GM23338 (cell line): ENCODE measurements around the gene KCNK16. TPM values are rescaled to one million over a fixed set of nuclear protein-coding genes. Genes with fewer than 3 reads are reported as not detected.
A peak's percentile ranks its signal among the peaks of the same experiment; 100 is the strongest.

Source experiments
- ATAC-seq: fragments of 200-7000 bp; cut with Tn5 transposase; 3 replicates; pipeline ENCODE4 v1.9.1; 2020
- DNase-seq: peaks from one replicate; pipeline ENCODE4 v3.0.0-alpha.2; 2015; ENCODE audit warnings: low spot score
- H2AFZ ChIP-seq: fragments of 200-600 bp; sonication (generic); 2 replicates; pipeline ENCODE4 v1.8.0; 2016; ENCODE audit warnings: antibody characterized with exemption, mild to moderate bottlenecking, moderate library complexity
- H3F3A ChIP-seq: fragments of 200-600 bp; sonication (generic); replicated peaks from 2 replicates; pipeline ENCODE4 v1.8.0; 2017; ENCODE audit warnings: antibody characterized with exemption, mixed run types, low read depth
- H3K27ac ChIP-seq: fragments of 200-600 bp; sonication (generic); 2 replicates; pipeline ENCODE4 v1.6.1; 2016; ENCODE audit warnings: low read depth
- H3K27me3 ChIP-seq: fragments of 200-600 bp; sonication (generic); 2 replicates; pipeline ENCODE4 v1.8.0; 2016; ENCODE audit warnings: mild to moderate bottlenecking, mixed run types, moderate library complexity; ENCODE audit not compliant: insufficient read depth
- H3K36me3 ChIP-seq: fragments of 200-600 bp; sonication (generic); 2 replicates; pipeline ENCODE4 v1.8.0; 2016; ENCODE audit warnings: mild to moderate bottlenecking; ENCODE audit not compliant: insufficient read depth
- H3K4me1 ChIP-seq: fragments of 200-600 bp; sonication (generic); 2 replicates; pipeline ENCODE4 v1.8.0; 2016; ENCODE audit warnings: mild to moderate bottlenecking, moderate library complexity; ENCODE audit not compliant: insufficient read depth
- H3K4me2 ChIP-seq: fragments of 200-600 bp; sonication (generic); 2 replicates; pipeline ENCODE4 v1.7.1; 2017; ENCODE audit warnings: mixed run types
- H3K4me3 ChIP-seq: fragments of 200-600 bp; sonication (generic); 2 replicates; pipeline ENCODE4 v1.6.1; 2016; ENCODE audit warnings: mixed run types
- H3K79me2 ChIP-seq: fragments of 200-600 bp; sonication (generic); replicated peaks from 2 replicates; pipeline ENCODE4 v1.8.0; 2017; ENCODE audit warnings: mild to moderate bottlenecking; ENCODE audit not compliant: insufficient read depth
- H3K9me2 ChIP-seq: fragments of 200-600 bp; sonication (generic); 2 replicates; pipeline ENCODE4 v1.8.0; 2017; ENCODE audit not compliant: insufficient read depth
- H4K20me1 ChIP-seq: fragments of 200-600 bp; sonication (generic); replicated peaks from 2 replicates; pipeline ENCODE4 v1.8.0; 2017; ENCODE audit warnings: mild to moderate bottlenecking; ENCODE audit not compliant: insufficient read depth
- H3K27ac Mint-ChIP-seq: 2 replicates; pipeline ENCODE4 v1.8.0; 2020; ENCODE audit warnings: inconsistent platforms, mild to moderate bottlenecking, moderate library complexity, mixed read lengths
- H3K27me3 Mint-ChIP-seq: 3 replicates; pipeline ENCODE4 v1.8.0; 2022; ENCODE audit warnings: low read depth, mild to moderate bottlenecking, moderate library complexity, mixed read lengths, inconsistent platforms; ENCODE audit not compliant: insufficient read depth, poor library complexity
- H3K36me3 Mint-ChIP-seq: 3 replicates; pipeline ENCODE4 v1.8.0; 2021; ENCODE audit warnings: low read depth, mild to moderate bottlenecking, inconsistent platforms, moderate library complexity, mixed read lengths
- H3K4me1 Mint-ChIP-seq: 3 replicates; pipeline ENCODE4 v1.8.0; 2020; ENCODE audit warnings: mild to moderate bottlenecking, inconsistent platforms, mixed read lengths
- H3K4me3 Mint-ChIP-seq: 3 replicates; pipeline ENCODE4 v1.8.0; 2021; ENCODE audit warnings: moderate library complexity, mild to moderate bottlenecking, inconsistent platforms, mixed read lengths
- H3K9me3 Mint-ChIP-seq: 3 replicates; pipeline ENCODE4 v1.8.0; 2020; ENCODE audit warnings: moderate library complexity, mild to moderate bottlenecking, inconsistent platforms, mixed read lengths
- EZH2 ChIP-seq: fragments of 200-600 bp; sonication (generic); IDR thresholded peaks from one replicate; pipeline ENCODE4 v1.8.0; 2017; ENCODE audit warnings: antibody characterized with exemption, mild to moderate bottlenecking, low read depth; ENCODE audit not compliant: unreplicated experiment
- EZH2phosphoT487 ChIP-seq: fragments of 200-600 bp; sonication (generic); IDR thresholded peaks from one replicate; pipeline ENCODE4 v1.8.1; 2018; ENCODE audit warnings: antibody characterized with exemption; ENCODE audit not compliant: unreplicated experiment
- JUNB ChIP-seq: IDR thresholded peaks from one replicate; pipeline ENCODE4 v1.6.1; 2016; ENCODE audit warnings: antibody characterized with exemption; ENCODE audit not compliant: unreplicated experiment
- NANOG ChIP-seq: IDR thresholded peaks from 2 replicates; pipeline ENCODE4 v1.6.1; 2016; ENCODE audit warnings: antibody characterized with exemption, borderline replicate concordance
- POLR2AphosphoS5 ChIP-seq: IDR thresholded peaks from 2 replicates; pipeline ENCODE4 v1.6.1; 2016; ENCODE audit warnings: antibody characterized with exemption, low read depth
- ZNF331 ChIP-seq: fragments of 250-450 bp; sonication (Bioruptor Pico); IDR thresholded peaks from 2 replicates; pipeline ENCODE4 v1.5.0; 2020; ENCODE audit warnings: low read depth, mild to moderate bottlenecking, moderate library complexity
- polyA plus RNA-seq: library from polyadenylated mRNA; unstranded; fragments of >200 nt; fragmentation: Nextera tagmentation; extraction: Ambion mirVana; gene quantifications from 2 replicates; pipeline ENCODE4 v1.2.1, GENCODE V29; 2016
- total RNA-seq: library from RNA; depleted of rRNA; stranded (reverse); fragments of >200 nt; shearing (Covaris generic); gene quantifications from 2 replicates; pipeline ENCODE4 v1.2.3, GENCODE V29; 2014
- TF ChIP-seq, protein P1 (sequence below): IDR thresholded peaks from one replicate; pipeline ENCODE4 v1.6.1; 2018; ENCODE audit warnings: antibody characterized with exemption; ENCODE audit not compliant: unreplicated experiment
- TF ChIP-seq, protein P2 (sequence below): IDR thresholded peaks from 2 replicates; pipeline ENCODE4 v1.6.1; 2016; ENCODE audit warnings: antibody characterized with exemption
- TF ChIP-seq, protein P3 (sequence below): fragments of 250-450 bp; sonication (Bioruptor Pico); IDR thresholded peaks from 2 replicates; pipeline ENCODE4 v1.5.0; 2020; ENCODE audit warnings: mild to moderate bottlenecking, moderate library complexity

The KCNK16 gene
- total and polyA plus RNA-seq, 2 experiments from 2014 or later: not detected

DNA sequence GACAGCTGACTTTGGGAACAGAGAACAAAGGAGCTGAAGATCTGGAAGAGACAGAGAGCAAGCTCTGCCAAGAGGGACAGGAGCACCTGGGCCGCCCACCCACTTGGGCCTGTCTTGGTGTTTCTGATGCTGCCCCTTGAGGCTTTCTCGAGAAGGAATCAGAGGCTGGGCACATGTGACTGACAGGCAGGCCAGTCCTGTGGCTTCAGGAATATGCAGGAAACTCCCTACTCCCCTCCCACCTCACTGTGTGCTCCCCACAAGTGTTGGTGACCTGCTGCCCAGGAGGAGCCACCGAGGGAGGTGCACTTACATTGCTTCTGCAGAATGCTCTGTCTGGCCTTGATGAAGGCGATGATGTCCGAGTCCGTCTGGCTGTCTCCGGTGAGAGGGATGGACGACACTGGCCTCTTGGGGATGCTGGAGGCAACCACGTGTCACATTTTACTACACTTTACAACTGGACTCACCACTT, 20.9 kb upstream of the KCNK16 start (continued):
- TF ChIP-seq, protein P1, sequence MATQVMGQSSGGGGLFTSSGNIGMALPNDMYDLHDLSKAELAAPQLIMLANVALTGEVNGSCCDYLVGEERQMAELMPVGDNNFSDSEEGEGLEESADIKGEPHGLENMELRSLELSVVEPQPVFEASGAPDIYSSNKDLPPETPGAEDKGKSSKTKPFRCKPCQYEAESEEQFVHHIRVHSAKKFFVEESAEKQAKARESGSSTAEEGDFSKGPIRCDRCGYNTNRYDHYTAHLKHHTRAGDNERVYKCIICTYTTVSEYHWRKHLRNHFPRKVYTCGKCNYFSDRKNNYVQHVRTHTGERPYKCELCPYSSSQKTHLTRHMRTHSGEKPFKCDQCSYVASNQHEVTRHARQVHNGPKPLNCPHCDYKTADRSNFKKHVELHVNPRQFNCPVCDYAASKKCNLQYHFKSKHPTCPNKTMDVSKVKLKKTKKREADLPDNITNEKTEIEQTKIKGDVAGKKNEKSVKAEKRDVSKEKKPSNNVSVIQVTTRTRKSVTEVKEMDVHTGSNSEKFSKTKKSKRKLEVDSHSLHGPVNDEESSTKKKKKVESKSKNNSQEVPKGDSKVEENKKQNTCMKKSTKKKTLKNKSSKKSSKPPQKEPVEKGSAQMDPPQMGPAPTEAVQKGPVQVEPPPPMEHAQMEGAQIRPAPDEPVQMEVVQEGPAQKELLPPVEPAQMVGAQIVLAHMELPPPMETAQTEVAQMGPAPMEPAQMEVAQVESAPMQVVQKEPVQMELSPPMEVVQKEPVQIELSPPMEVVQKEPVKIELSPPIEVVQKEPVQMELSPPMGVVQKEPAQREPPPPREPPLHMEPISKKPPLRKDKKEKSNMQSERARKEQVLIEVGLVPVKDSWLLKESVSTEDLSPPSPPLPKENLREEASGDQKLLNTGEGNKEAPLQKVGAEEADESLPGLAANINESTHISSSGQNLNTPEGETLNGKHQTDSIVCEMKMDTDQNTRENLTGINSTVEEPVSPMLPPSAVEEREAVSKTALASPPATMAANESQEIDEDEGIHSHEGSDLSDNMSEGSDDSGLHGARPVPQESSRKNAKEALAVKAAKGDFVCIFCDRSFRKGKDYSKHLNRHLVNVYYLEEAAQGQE: no peak
- TF ChIP-seq, protein P2, sequence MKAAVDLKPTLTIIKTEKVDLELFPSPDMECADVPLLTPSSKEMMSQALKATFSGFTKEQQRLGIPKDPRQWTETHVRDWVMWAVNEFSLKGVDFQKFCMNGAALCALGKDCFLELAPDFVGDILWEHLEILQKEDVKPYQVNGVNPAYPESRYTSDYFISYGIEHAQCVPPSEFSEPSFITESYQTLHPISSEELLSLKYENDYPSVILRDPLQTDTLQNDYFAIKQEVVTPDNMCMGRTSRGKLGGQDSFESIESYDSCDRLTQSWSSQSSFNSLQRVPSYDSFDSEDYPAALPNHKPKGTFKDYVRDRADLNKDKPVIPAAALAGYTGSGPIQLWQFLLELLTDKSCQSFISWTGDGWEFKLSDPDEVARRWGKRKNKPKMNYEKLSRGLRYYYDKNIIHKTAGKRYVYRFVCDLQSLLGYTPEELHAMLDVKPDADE: no peak

DNA sequence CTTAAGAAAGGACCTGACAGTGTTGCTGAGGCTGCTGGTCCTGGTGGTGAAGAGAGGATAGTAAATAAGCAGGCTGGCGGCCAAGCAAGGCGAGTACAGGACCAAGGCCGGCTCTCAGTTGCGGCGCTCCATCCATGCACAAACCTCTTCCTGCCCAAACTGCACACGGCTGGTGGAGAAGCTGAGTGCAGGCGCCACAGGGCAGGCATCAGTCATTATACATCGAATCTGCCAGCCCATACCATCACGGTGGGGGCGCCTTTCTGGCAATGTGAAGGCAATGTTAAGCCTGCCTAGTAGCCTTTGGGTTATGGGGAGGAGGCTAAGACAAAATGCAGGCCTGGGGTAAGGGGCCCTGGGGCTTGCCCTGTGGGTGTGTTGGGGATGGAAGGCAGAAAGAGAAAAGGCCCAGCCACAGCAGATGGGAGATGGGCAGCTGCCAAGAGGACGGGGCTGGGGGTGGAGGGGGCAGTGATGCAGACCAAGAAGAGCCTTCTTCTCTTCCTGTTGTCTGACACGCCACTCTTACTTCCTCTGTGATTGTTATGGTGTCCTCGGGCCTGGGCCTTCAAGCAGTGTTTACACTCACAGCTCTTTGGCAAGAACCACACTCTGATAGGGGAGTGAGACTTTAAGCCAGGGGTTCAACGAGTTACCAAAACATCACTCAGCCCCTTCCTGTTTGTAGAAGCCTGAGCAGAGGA, 20.3 kb upstream of the KCNK16 start:
- Histone ChIP-seq H3K27ac (no peak overlapping the region), H3F3A (no peaks in the 10 kb centered on the region), H3K27me3 (no peaks in the 10 kb centered on the region), H3K4me3 (no peak overlapping the region), H3K36me3 (no peaks in the 10 kb centered on the region), H4K20me1 (no peaks in the 10 kb centered on the region; the same call in 1 of the 2 replicates), H3K9me2 (peaks cover 9% of the 10 kb centered on the region; the same call in 1 of the 2 replicates), H3K4me1 (peaks cover 6% of the 10 kb centered on the region), H3K4me2 (no peak overlapping the region), H2AFZ (peak overlapping the region; percentile 76; the same call in 1 of the 2 replicates), H3K79me2 (no peaks in the 10 kb centered on the region)
- peaks cover 13% of the 10 kb centered on the region for H3K27me3 Mint-ChIP-seq
- DNase-seq (no peak), ATAC-seq (no peak)
- no peak overlapping the region for H3K4me3 Mint-ChIP-seq
- H3K9me3 Mint-ChIP-seq: no peaks in the 10 kb centered on the region
- no peak overlapping the region for H3K27ac Mint-ChIP-seq
- H3K4me1 Mint-ChIP-seq: peaks cover 29% of the 10 kb centered on the region
- no peaks in the 10 kb centered on the region for H3K36me3 Mint-ChIP-seq
- TF ChIP-seq, protein P1: no peak
- TF ChIP-seq JUNB (no peak), ZNF331 (no peak), EZH2phosphoT487 (no peak), POLR2AphosphoS5 (no peak), EZH2 (no peak), NANOG (no peak)
- TF ChIP-seq, protein P3, sequence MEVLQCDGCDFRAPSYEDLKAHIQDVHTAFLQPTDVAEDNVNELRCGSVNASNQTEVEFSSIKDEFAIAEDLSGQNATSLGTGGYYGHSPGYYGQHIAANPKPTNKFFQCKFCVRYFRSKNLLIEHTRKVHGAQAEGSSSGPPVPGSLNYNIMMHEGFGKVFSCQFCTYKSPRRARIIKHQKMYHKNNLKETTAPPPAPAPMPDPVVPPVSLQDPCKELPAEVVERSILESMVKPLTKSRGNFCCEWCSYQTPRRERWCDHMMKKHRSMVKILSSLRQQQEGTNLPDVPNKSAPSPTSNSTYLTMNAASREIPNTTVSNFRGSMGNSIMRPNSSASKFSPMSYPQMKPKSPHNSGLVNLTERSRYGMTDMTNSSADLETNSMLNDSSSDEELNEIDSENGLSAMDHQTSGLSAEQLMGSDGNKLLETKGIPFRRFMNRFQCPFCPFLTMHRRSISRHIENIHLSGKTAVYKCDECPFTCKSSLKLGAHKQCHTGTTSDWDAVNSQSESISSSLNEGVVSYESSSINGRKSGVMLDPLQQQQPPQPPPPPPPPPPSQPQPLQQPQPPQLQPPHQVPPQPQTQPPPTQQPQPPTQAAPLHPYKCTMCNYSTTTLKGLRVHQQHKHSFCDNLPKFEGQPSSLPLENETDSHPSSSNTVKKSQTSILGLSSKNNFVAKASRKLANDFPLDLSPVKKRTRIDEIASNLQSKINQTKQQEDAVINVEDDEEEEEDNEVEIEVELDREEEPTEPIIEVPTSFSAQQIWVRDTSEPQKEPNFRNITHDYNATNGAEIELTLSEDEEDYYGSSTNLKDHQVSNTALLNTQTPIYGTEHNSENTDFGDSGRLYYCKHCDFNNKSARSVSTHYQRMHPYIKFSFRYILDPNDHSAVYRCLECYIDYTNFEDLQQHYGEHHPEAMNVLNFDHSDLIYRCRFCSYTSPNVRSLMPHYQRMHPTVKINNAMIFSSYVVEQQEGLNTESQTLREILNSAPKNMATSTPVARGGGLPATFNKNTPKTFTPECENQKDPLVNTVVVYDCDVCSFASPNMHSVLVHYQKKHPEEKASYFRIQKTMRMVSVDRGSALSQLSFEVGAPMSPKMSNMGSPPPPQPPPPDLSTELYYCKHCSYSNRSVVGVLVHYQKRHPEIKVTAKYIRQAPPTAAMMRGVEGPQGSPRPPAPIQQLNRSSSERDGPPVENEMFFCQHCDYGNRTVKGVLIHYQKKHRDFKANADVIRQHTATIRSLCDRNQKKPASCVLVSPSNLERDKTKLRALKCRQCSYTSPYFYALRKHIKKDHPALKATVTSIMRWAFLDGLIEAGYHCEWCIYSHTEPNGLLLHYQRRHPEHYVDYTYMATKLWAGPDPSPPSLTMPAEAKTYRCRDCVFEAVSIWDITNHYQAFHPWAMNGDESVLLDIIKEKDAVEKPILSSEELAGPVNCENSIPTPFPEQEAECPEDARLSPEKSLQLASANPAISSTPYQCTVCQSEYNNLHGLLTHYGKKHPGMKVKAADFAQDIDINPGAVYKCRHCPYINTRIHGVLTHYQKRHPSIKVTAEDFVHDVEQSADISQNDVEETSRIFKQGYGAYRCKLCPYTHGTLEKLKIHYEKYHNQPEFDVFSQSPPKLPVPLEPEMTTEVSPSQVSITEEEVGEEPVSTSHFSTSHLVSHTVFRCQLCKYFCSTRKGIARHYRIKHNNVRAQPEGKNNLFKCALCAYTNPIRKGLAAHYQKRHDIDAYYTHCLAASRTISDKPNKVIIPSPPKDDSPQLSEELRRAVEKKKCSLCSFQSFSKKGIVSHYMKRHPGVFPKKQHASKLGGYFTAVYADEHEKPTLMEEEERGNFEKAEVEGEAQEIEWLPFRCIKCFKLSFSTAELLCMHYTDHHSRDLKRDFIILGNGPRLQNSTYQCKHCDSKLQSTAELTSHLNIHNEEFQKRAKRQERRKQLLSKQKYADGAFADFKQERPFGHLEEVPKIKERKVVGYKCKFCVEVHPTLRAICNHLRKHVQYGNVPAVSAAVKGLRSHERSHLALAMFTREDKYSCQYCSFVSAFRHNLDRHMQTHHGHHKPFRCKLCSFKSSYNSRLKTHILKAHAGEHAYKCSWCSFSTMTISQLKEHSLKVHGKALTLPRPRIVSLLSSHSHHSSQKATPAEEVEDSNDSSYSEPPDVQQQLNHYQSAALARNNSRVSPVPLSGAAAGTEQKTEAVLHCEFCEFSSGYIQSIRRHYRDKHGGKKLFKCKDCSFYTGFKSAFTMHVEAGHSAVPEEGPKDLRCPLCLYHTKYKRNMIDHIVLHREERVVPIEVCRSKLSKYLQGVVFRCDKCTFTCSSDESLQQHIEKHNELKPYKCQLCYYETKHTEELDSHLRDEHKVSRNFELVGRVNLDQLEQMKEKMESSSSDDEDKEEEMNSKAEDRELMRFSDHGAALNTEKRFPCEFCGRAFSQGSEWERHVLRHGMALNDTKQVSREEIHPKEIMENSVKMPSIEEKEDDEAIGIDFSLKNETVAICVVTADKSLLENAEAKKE (CRISPR knock-in tag): no peak
